OCI-LY3 (cell line): ENCODE measurements around the gene PARD6G.
A peak's percentile ranks its signal among the peaks of the same experiment; 100 is the strongest.

Source experiments
- H2AFZ ChIP-seq: fragments of 200-600, 300-600 bp; shearing (Covaris generic); 2 replicates; pipeline ENCODE4 v1.6.0; 2014; ENCODE audit warnings: antibody characterized with exemption, low read depth, low read length
- H3K27ac ChIP-seq: fragments of 200-600, 300-600 bp; sonication (generic); 2 replicates; pipeline ENCODE4 v1.5.1; 2014; ENCODE audit warnings: mild to moderate bottlenecking, low read length, moderate library complexity, mixed read lengths
- H3K27me3 ChIP-seq: fragments of 200-600, 300-600 bp; sonication (generic); 2 replicates; pipeline ENCODE4 v1.6.1; 2014; ENCODE audit warnings: low read depth, low read length, mixed read lengths
- H3K36me3 ChIP-seq: fragments of 200-600, 300-600 bp; sonication (generic); replicated peaks from 2 replicates; pipeline ENCODE3; 2014; ENCODE audit warnings: low read depth, low read length, mixed read lengths
- H3K4me1 ChIP-seq: fragments of 300-600, 200-600 bp; sonication (generic); 2 replicates; pipeline ENCODE4 v1.6.1; 2014; ENCODE audit warnings: low read length, mixed read lengths
- H3K4me2 ChIP-seq: fragments of 200-600, 300-600 bp; sonication (generic); 2 replicates; pipeline ENCODE4 v1.6.1; 2014; ENCODE audit warnings: low read length, mixed read lengths
- H3K4me3 ChIP-seq: fragments of 300-600, 200-600 bp; sonication (generic); 2 replicates; pipeline ENCODE4 v1.5.1; 2014; ENCODE audit warnings: antibody characterized with exemption, mild to moderate bottlenecking, low read length, moderate library complexity
- H3K79me2 ChIP-seq: fragments of 300-600, 200-600 bp; shearing (Covaris generic); 2 replicates; pipeline ENCODE4 v1.6.1; 2014; ENCODE audit warnings: mild to moderate bottlenecking, low read length, mixed read lengths
- H3K9ac ChIP-seq: fragments of 300-600, 200-600 bp; shearing (Covaris generic); 2 replicates; pipeline ENCODE4 v1.6.0; 2014; ENCODE audit warnings: mild to moderate bottlenecking, low read length, moderate library complexity
- H3K9me3 ChIP-seq: fragments of 200-600, 300-600 bp; shearing (Covaris generic); 2 replicates; pipeline ENCODE4 v1.6.1; 2014; ENCODE audit warnings: low read length, mixed read lengths; ENCODE audit not compliant: insufficient read depth
- H4K20me1 ChIP-seq: fragments of 200-600, 300-600 bp; sonication (generic); 2 replicates; pipeline ENCODE4 v1.6.1; 2016; ENCODE audit warnings: low read length, mixed read lengths; ENCODE audit not compliant: insufficient read depth
- CTCF ChIP-seq: fragments of 200-600, 300-600 bp; sonication (generic); IDR thresholded peaks from 2 replicates; pipeline ENCODE4 v1.5.1; 2014; ENCODE audit warnings: antibody characterized with exemption, low read length, low read depth
- EZH2phosphoT487 ChIP-seq: fragments of 200-600 bp; shearing (Covaris generic); IDR thresholded peaks from 2 replicates; pipeline ENCODE4 v1.6.1; 2018; ENCODE audit warnings: antibody characterized with exemption, mixed run types, low read depth

PARD6G gene

GRCh38 chr18:80175451-80176204, 71.7 kb downstream of the PARD6G start:
- TF ChIP-seq CTCF (no peak), EZH2phosphoT487 (no peak)
- Histone ChIP-seq H3K4me3 (no peak overlapping the region), H3K27me3 (peaks cover 81% of the 10 kb centered on the region), H3K9me3 (no peaks in the 10 kb centered on the region), H3K27ac (no peak overlapping the region), H3K79me2 (no peaks in the 10 kb centered on the region), H2AFZ (no peak overlapping the region), H4K20me1 (peaks cover 45% of the 10 kb centered on the region), H3K4me2 (no peak overlapping the region), H3K9ac (no peak overlapping the region), H3K36me3 (no peaks in the 10 kb centered on the region), H3K4me1 (peaks cover 28% of the 10 kb centered on the region)

DNA sequence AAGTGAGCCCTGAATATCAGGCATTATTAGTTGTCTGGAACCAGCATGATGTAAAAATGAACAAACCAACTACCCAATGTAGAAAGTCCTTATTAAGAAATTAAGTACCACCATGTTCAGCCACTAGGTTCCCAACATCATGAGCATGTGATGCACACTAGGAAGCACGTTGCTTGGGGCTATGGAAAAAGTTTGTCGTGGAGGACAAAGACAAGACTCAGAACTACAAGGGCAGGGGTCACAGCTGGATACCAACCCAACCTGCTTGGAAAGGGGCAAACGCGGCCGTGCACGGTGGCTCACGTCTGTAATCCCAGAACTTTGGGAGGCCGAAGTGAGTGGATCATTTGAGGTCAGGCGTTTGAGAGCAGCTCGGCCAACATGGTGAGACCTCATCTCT, 74.3 kb downstream of the PARD6G start:
- H3K79me2 ChIP-seq = no peaks in the 10 kb centered on the region
- no peaks in the 10 kb centered on the region for H3K9me3 ChIP-seq
- peaks cover 33% of the 10 kb centered on the region for H4K20me1 ChIP-seq
- TF ChIP-seq EZH2phosphoT487 = no peak
- H3K27ac ChIP-seq = no peak overlapping the region
- H3K4me1 ChIP-seq = peaks cover 9% of the 10 kb centered on the region
- no peak overlapping the region for H3K4me3 ChIP-seq
- no peak overlapping the region for H3K4me2 ChIP-seq
- H3K9ac ChIP-seq = no peak overlapping the region
- no peaks in the 10 kb centered on the region for H3K36me3 ChIP-seq
- no peak overlapping the region for H2AFZ ChIP-seq
- peaks cover 67% of the 10 kb centered on the region for H3K27me3 ChIP-seq

DNA sequence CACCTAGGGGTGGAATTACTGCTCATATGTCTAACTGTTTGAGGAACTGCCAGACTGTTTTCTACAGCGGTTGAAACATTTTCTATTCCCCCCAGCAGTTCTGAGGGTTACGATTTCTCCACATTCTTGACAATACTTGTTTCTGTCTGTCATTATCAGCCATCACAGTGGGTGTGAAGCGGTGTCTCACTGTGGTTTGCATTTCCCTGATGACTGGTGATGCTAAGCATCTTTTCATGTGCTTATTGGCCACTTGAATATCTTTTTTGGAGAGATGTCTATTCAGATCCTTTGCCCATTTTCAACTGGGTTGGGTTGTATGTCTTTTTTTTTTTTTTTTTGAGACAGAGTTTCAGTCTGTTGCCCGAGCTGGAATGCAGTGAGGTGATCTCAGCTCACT, 75.3 kb downstream of the PARD6G start:
- H4K20me1 ChIP-seq = peaks cover 25% of the 10 kb centered on the region
- no peak overlapping the region for H3K4me3 ChIP-seq
- H3K4me2 ChIP-seq = peak overlapping the region; percentile 51
- no peaks in the 10 kb centered on the region for H3K79me2 ChIP-seq
- H3K27ac ChIP-seq = no peak overlapping the region
- H2AFZ ChIP-seq = no peak overlapping the region
- H3K27me3 ChIP-seq = peaks cover 57% of the 10 kb centered on the region
- H3K4me1 ChIP-seq = peaks cover 9% of the 10 kb centered on the region
- H3K9me3 ChIP-seq = no peaks in the 10 kb centered on the region
- no peaks in the 10 kb centered on the region for H3K36me3 ChIP-seq
- H3K9ac ChIP-seq = no peak overlapping the region
- TF ChIP-seq EZH2phosphoT487 = no peak
- TF ChIP-seq CTCF = no peak

- Histone ChIP-seq H3K4me3 (peak overlapping the region; percentile 57), H3K27me3 (peaks cover 50% of the 10 kb centered on the region), H4K20me1 (peaks cover 25% of the 10 kb centered on the region), H2AFZ (no peak overlapping the region), H3K27ac (no peak overlapping the region), H3K36me3 (no peaks in the 10 kb centered on the region), H3K79me2 (no peaks in the 10 kb centered on the region), H3K9ac (no peak overlapping the region), H3K4me1 (peaks cover 9% of the 10 kb centered on the region), H3K9me3 (no peaks in the 10 kb centered on the region), H3K4me2 (peak overlapping the region; percentile 51)
- TF ChIP-seq CTCF (peak; percentile 100), EZH2phosphoT487 (peak; percentile 26)
Measured at GRCh38 chr18:80171054-80171872, 76.1 kb downstream of the PARD6G start.
